GM12872 (cell line): ENCODE results near the gene NAIF1.

Source experiments
- TF ChIP-seq, protein P1 (sequence below): IDR thresholded peaks from 3 replicates; pipeline ENCODE4 v1.5.1; 2011; ENCODE audit warnings: low read depth, mild to moderate bottlenecking, low read length, moderate library complexity; ENCODE audit not compliant: insufficient read depth

Gene NAIF1

GRCh38 chr9:128099231-128099931 is 32.3 kb upstream of the NAIF1 start:
- TF ChIP-seq, protein P1, sequence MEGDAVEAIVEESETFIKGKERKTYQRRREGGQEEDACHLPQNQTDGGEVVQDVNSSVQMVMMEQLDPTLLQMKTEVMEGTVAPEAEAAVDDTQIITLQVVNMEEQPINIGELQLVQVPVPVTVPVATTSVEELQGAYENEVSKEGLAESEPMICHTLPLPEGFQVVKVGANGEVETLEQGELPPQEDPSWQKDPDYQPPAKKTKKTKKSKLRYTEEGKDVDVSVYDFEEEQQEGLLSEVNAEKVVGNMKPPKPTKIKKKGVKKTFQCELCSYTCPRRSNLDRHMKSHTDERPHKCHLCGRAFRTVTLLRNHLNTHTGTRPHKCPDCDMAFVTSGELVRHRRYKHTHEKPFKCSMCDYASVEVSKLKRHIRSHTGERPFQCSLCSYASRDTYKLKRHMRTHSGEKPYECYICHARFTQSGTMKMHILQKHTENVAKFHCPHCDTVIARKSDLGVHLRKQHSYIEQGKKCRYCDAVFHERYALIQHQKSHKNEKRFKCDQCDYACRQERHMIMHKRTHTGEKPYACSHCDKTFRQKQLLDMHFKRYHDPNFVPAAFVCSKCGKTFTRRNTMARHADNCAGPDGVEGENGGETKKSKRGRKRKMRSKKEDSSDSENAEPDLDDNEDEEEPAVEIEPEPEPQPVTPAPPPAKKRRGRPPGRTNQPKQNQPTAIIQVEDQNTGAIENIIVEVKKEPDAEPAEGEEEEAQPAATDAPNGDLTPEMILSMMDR: no peak

GRCh38 chr9:128098297-128099230 is 31.4 kb upstream of the NAIF1 start:
- TF ChIP-seq, protein P1: no peak

DNA sequence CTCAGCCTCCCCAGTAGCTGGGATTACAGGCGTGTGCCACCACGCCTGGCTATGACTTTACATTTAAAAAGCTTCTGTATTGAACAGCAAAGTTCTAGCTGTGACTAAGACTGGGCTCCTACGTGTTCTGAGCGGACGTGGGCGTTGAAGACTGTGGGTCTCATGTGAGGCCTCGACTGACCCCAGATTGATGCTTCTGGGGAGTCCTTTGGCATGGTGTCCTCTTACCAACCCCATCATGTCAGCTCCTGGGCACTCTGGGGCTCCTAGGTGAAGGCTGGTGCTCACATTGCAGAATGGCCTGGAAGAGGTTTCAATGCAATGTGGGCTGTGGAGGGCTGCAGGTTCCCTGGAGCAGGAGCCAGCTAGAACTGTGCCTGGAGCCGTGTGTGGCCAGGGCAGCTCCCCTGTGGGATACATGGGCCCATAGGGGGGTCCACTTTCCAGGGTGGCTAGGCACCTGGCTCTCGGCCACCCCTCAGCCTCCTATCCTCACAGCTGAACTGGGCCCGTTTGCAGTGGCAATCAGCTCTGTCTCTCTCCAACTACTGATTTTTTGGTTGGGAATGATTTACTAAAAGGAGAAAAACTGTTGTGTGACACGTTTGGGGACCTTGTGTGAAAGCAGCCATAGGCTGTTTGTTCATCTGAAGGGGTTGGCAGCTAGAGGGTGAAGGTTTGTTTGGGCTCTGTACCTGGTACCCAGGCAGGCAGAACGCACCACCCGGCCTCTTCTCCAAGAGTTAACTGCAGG is 30.6 kb upstream of the NAIF1 start:
- TF ChIP-seq, protein P1: no peak

GRCh38 chr9:128096616-128097536 is 29.8 kb upstream of the NAIF1 start:
- TF ChIP-seq, protein P1: no peak

DNA sequence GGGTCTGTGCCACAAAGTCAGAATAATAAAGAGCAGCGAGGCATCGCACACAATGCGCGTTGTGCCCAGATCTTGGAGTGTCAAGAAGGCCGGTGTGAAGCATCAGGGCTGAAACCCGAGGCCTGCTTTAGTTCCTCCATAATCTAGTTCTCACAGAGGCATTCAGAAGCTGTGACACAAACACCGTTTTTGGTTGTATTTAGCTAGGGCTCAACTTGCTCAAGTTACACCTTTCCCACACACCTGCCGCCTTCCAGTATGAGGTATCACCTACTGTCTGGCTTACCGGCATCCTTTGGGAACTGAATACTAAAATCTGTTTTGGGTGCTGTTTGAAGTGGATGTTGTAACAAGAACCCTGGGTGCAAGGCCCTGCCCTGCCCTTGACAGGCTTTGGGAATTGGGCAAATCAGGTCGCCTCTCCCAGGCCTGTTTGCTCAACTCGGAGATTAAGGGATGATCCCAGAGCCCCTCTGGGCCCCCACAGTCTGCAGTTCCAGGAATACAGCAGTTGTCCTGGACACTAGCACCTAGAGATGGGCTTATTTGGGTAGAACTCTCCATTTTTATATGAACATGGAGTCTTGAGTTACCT is 27.9 kb upstream of the NAIF1 start:
- TF ChIP-seq, protein P1: no peak

DNA sequence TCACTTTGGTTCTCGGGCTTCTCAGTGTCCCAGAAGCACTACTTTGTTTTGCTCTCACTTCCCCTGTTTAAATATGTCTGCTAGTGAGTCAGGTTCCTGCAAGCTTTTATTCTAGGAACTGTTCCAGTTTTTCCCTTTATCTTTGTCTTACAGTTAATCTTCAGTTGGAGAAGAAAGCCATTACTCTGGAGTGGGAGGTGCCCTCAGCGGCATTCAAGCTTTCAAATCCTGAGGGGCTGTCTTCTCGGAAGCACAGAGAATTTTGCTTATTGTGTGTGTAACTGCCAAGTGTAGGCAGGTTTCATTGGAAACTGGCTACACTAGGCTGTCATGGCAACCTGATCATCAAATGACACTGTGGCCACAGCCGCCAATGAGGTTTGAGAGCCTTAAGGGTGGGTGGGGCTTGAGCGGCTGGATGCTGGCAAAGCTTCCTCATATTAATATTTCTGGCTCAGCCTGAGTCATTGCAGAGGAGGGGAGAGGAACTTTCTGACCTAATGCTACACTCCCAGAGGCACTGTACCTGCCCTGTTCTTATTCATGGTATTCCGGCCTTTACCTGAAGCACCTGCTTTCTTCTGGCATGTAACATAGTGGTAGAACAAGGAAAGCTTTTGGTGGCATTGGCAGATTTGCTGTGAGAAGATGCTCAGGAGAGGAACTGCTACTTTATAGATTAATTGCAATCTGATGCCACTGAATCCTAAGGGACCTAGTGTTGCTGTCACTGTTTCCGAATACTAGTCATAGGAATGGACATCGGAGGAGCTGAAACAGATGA is 27.2 kb upstream of the NAIF1 start:
- TF ChIP-seq, protein P1: no peak
